Measurements from ENCODE around the gene BICC1.
"Not testable (repeated sequence)": the region's sequence is repeated elsewhere in the genome, so short reads cannot be mapped to it uniquely, and the experiment has no call there.

The BICC1 gene

DNA sequence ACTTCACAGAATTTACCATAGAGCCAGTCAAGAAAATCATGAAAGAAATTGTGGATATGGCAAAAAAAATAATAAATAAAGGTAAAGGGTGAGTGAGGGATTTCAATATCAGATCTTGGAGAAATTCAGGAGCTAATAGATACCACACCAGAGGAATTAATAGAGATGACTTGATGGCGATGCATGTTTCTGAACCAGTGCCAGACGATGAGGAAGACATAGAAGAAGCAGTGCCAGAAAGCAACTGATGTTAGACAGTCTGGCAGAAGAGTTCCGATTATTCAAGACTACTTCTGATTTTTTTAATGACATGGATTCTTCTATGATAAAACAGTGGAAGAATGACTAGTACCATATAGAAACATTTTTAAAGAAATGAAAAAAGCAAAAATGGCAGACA is 314.7 kb downstream of the BICC1 start:
- no peak for DNase-seq (ENCODE audit: low read depth)

- no peak for DNase-seq (ENCODE audit: low read depth)
Measured at GRCh38 chr10:58829839-58830238, 317.2 kb downstream of the BICC1 start.

DNA sequence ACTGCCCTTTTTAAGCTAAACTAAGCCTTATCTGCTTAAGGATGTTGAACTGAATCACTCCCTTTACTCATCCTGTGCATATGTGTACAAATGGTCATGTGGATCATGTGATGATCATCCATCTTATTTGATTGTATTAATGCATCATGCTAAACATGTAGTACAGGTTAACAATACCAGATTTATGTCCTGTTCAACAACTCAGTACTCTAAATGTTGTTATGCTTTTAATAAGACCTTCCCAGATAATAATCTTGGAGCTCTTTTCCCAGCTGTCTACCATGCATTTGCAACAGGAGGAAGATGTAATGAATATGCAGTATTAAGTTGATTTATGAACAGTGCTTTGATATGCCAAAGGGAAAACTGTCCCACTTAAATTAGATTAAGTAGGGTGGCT is 318.0 kb downstream of the BICC1 start:
- no peak for DNase-seq (ENCODE audit: low read depth)

- no peak for DNase-seq (ENCODE audit: low read depth)
Measured at GRCh38 chr10:58833771-58834561, 321.3 kb downstream of the BICC1 start.

DNA sequence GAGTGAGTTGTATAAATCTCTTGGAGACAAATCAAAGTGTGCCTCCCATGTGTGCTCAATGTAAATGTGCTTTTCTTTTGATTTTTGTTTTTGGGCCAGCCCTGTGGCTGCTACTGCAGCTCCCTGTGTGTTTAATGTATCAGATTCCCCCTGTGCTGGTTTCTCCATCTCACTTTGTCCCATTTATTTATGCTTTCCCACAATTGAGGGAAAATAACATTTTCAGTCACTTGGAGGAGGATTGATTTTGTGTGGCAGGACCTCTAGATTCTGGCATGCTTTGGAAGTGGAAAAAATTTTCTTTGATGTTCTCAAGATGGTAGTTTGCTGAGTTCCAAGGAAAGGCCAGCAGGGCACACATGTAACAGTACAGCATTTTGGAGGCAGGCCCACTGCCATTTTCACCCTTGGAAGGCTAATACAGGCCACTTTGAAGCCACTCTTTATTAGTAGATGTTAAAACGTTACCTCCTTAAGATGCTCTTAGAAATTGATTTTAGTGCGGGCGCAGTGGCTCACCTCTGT is 323.6 kb downstream of the BICC1 start:
- DNase-seq (ENCODE audit: low read depth) = no peak

DNA sequence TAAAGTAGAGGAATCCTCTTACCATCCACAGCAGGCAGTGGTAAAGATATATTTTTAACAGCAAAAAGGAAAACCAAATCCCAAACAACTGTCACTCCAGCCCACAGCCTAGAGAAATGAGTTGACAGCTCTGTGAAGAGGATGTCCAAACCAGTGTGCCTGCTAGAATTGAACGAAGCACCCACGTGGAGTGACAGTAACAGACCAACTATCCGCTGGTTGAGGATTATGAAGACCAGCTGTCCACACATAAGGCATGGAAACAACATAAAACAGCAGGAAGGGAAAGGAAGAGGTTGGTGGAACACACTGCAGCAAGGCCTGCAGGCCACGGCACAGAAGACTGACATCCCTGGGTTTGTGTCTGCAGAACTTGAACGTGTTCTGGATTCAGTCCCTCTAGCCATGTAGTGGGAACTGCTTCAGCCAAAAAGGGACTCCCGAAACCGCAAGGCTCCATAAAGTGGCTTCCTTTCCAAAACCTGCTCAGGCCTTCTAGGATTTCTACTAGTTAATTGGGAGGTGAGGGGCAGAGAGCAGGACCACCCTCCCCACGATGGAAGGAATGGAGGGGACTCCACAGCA is 324.4 kb downstream of the BICC1 start:
- DNase-seq (ENCODE audit: low read depth) = no peak

DNA sequence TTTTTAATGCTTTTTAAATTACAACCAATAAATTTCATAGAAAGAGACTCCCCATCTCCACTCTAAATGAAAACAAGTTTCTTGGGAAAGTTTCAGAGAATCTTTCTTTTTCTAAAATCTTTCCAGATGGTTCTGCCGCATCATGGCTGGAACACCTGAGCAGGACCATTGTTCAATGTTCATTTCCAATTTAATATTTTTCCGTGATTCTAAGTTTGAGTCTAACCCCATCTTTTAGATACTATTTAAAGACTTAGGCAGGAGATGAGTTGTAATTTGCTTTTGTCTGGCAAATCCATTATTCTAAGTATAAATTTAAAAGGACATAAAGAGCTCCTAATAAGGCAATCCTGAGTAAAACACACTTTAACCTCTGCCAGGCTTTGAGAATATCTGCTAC is 325.2 kb downstream of the BICC1 start:
- DNase-seq (ENCODE audit: low read depth) = no peak

DNA sequence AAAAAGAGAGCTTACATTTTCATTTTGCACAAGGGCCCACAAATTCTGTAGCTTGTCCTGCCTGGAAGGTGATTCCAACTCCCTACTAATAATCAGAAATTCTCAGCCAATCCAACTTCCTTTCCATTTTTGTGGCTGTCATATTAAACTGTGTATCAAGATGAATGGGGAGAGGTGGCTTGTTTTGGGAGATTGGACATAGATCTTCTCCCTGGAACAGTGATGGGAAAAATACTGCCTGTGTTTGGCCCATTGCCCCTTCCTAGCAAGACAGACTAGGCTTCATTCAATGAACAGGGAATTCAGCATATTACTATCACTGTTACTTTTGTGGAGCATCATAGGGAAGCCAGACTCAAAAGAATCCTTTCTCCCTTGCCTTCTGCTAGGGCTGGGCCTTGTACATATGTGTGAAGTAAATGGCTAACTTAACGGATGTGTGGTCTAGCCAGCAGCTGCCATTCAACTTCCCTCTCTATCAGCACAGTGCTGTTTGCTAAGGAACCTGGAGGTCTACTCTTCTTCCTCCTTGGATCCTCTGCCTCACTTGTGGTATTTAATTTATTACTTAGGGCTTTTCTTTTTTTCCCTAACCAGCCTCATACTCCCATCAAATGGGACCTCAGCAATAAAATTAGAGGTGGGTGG is 326.0 kb downstream of the BICC1 start:
- DNase-seq (ENCODE audit: low read depth) = no peak

GRCh38 chr10:58839771-58840170 is 327.1 kb downstream of the BICC1 start:
- DNase-seq (ENCODE audit: low read depth) = no peak

- DNase-seq (ENCODE audit: low read depth) = no peak
Measured at GRCh38 chr10:58840840-58841435, 328.3 kb downstream of the BICC1 start.

GRCh38 chr10:58842860-58843376 is 330.2 kb downstream of the BICC1 start:
- no peak for DNase-seq (ENCODE audit: low read depth)

DNA sequence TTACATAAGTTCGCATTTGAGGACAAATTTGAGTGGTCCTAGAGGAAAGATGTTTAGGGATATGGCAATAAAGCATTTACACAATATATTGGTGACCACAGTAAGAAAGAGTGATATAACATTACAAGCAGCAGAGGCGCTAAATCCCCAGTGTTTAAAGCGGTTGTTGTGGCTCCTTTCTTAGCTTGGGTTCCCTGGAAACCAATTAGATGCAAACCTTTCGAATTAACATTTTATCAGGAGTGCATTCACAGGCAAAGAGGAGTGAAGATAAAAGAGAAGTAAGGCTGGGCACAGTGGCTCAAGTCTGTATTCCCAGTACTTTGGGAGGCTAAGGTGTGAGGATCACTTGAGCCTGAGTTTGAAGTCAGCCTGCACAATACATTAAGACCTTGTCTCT is 331.1 kb downstream of the BICC1 start:
- DNase-seq (ENCODE audit: low read depth) = no peak

GRCh38 chr10:58844680-58845079 is 332.0 kb downstream of the BICC1 start:
- no peak for DNase-seq (ENCODE audit: low read depth)

- no peak for DNase-seq (ENCODE audit: low read depth)
Measured at GRCh38 chr10:58846856-58847255, 334.2 kb downstream of the BICC1 start.

DNA sequence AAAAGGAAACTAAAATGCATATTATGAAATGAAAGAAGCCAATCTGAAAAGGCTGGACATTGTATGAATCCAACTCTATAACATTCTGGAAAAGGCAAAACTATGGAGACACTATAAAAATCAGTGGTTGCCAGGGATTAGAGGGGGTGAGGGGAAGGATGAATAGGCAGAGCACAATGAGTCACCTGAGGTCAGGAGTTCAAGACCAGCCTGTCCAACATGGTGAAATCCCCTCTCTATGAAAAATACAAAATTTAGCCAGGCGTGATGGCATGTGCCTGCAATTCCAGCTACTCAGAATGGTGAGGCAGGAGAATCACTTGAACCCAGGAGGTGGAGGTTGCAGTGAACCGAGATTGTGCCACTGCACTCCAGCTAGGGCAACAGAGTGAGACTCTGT is 338.9 kb downstream of the BICC1 start:
- no peak for DNase-seq (ENCODE audit: low read depth)

- DNase-seq (ENCODE audit: low read depth) = no peak
Measured at GRCh38 chr10:58853668-58854067, 341.0 kb downstream of the BICC1 start.

- no peak for DNase-seq (ENCODE audit: low read depth)
Measured at GRCh38 chr10:58854811-58855210, 342.1 kb downstream of the BICC1 start.

GRCh38 chr10:58856508-58857240 is 344.0 kb downstream of the BICC1 start:
- DNase-seq (ENCODE audit: low read depth) = no peak

- DNase-seq (ENCODE audit: low read depth) = no peak
Measured at GRCh38 chr10:58857251-58857805, 344.7 kb downstream of the BICC1 start.

GRCh38 chr10:58858123-58858522 is 345.5 kb downstream of the BICC1 start:
- DNase-seq (ENCODE audit: low read depth) = not testable (repeated sequence)

- DNase-seq (ENCODE audit: low read depth) = no peak
Measured at GRCh38 chr10:58859526-58859925, 346.9 kb downstream of the BICC1 start.
